ENCODE results near the gene SORCS3. TPM values are rescaled to one million over a fixed set of nuclear protein-coding genes. Genes with fewer than 3 reads are reported as not detected.

SORCS3 gene
- total RNA-seq, 4 donors from 2014 or later, result not detected

- intact Hi-C loops (cut with DNase I), result no loop called here
- Histone ChIP-seq H3K4me1 (no peaks in the 10 kb centered on the region), H3K27me3 (no peaks in the 10 kb centered on the region), H3K36me3 (no peaks in the 10 kb centered on the region), H3K27ac (no peak overlapping the region), H3K4me3 (replicated peaks in 1 of 3) (no peak overlapping the region), H3K9me3 (no peaks in the 10 kb centered on the region)
- WGBS, 2 donors, result 42 to 51% methylated on average over 4 of the region's 4 CpGs
- no peak for DNase-seq
- no peak for TF ChIP-seq CTCF (IDR thresholded peaks at IDR 0.05)
- no peak for TF ChIP-seq POLR2A (IDR thresholded peaks at IDR 0.05)
Observed at GRCh38 chr10:105195831-105196230, 554.7 kb downstream of the SORCS3 start.

- WGBS, 2 donors, result 60 to 64% methylated on average over 6 of the region's 6 CpGs
- intact Hi-C loops (cut with DNase I), result no loop called here
Observed at GRCh38 chr10:105197598-105198364, 556.7 kb downstream of the SORCS3 start.

GRCh38 chr10:105206616-105207015 lies 565.5 kb downstream of the SORCS3 start:
- no peak overlapping the region for H3K4me3 ChIP-seq (replicated peaks in 1 of 3)
- no peaks in the 10 kb centered on the region for H3K9me3 ChIP-seq
- H3K36me3 ChIP-seq, result no peaks in the 10 kb centered on the region
- intact Hi-C loops (cut with DNase I), result no loop called here
- TF ChIP-seq POLR2A (IDR thresholded peaks at IDR 0.05), result no peak
- TF ChIP-seq CTCF (IDR thresholded peaks at IDR 0.05), result no peak
- no peak overlapping the region for H3K27ac ChIP-seq
- no peak for DNase-seq
- H3K4me1 ChIP-seq, result no peaks in the 10 kb centered on the region
- H3K27me3 ChIP-seq, result no peaks in the 10 kb centered on the region

More at GRCh38 chr10:105197598-105198364, 556.7 kb downstream of the SORCS3 start:
- H3K4me3 ChIP-seq (replicated peaks in 1 of 3), result no peak overlapping the region
- H3K4me1 ChIP-seq, result no peaks in the 10 kb centered on the region
- no peaks in the 10 kb centered on the region for H3K9me3 ChIP-seq
- no peak for DNase-seq
- TF ChIP-seq POLR2A (IDR thresholded peaks at IDR 0.05), result no peak
- no peak for TF ChIP-seq CTCF (IDR thresholded peaks at IDR 0.05)
- no peaks in the 10 kb centered on the region for H3K27me3 ChIP-seq
- no peak overlapping the region for H3K27ac ChIP-seq
- H3K36me3 ChIP-seq, result no peaks in the 10 kb centered on the region

GRCh38 chr10:105207476-105207995 lies 566.4 kb downstream of the SORCS3 start:
- no peaks in the 10 kb centered on the region for H3K9me3 ChIP-seq
- 43 to 44% methylated on average over 4 of the region's 4 CpGs for WGBS, 2 donors
- no peaks in the 10 kb centered on the region for H3K4me1 ChIP-seq
- DNase-seq, result no peak
- H3K36me3 ChIP-seq, result no peaks in the 10 kb centered on the region
- intact Hi-C loops (cut with DNase I), result no loop called here
- H3K27me3 ChIP-seq, result no peaks in the 10 kb centered on the region
- H3K4me3 ChIP-seq (replicated peaks in 1 of 3), result no peak overlapping the region
- H3K27ac ChIP-seq, result no peak overlapping the region
- TF ChIP-seq POLR2A (IDR thresholded peaks at IDR 0.05) (no peak), CTCF (IDR thresholded peaks at IDR 0.05) (no peak)

GRCh38 chr10:105210546-105210945 lies 569.5 kb downstream of the SORCS3 start:
- H3K9me3 ChIP-seq, result no peaks in the 10 kb centered on the region
- no peak overlapping the region for H3K27ac ChIP-seq
- no peaks in the 10 kb centered on the region for H3K4me1 ChIP-seq
- no peak overlapping the region for H3K4me3 ChIP-seq (replicated peaks in 1 of 3)
- no peaks in the 10 kb centered on the region for H3K36me3 ChIP-seq
- intact Hi-C loops (cut with DNase I), result no loop called here
- DNase-seq, result no peak
- H3K27me3 ChIP-seq, result no peaks in the 10 kb centered on the region
- 89 to 90% methylated on average over 2 of the region's 2 CpGs for WGBS, 2 donors
- no peak for TF ChIP-seq POLR2A (IDR thresholded peaks at IDR 0.05)
- no peak for TF ChIP-seq CTCF (IDR thresholded peaks at IDR 0.05)
